Stimulated activated CD4-positive, alpha-beta T cell treated with anti-CD3 and anti-CD28 coated beads, Interleukin-4, amount 100 ng/mL, for 24 hours (primary cell): Measurements from ENCODE around the gene MANF.
"Not testable (repeated sequence)": the region's sequence is repeated elsewhere in the genome, so short reads cannot be mapped to it uniquely, and the experiment has no call there.

Experiments used
- DNase-seq: peaks from one replicate; pipeline ENCODE4 v3.0.0-alpha.2; 2020

The MANF gene

GRCh38 chr3:51373658-51374421 lies 11.3 kb upstream of the MANF start:
- DNase-seq = no peak

GRCh38 chr3:51374456-51374855 lies 10.6 kb upstream of the MANF start:
- DNase-seq = no peak

- DNase-seq = no peak
These were observed 10.0 kb upstream of the MANF start for GRCh38 chr3:51375136-51375535.

- DNase-seq = no peak
These were observed 9.5 kb upstream of the MANF start for GRCh38 chr3:51375571-51375970.

GRCh38 chr3:51378065-51378464 lies 7.0 kb upstream of the MANF start:
- DNase-seq = no peak

- no peak for DNase-seq
These were observed 6.4 kb upstream of the MANF start for GRCh38 chr3:51378726-51379125.

GRCh38 chr3:51379301-51379700 lies 5.8 kb upstream of the MANF start:
- DNase-seq = no peak

GRCh38 chr3:51379746-51380455 lies 5.2 kb upstream of the MANF start:
- DNase-seq = no peak

GRCh38 chr3:51380601-51381332 lies 4.3 kb upstream of the MANF start:
- DNase-seq = no peak

- DNase-seq = no peak
These were observed 3.8 kb upstream of the MANF start for GRCh38 chr3:51381333-51381705.

- DNase-seq = no peak
These were observed 2.9 kb upstream of the MANF start for GRCh38 chr3:51382076-51382745.

- no peak for DNase-seq
These were observed 2.0 kb upstream of the MANF start for GRCh38 chr3:51382947-51383578.

- no peak for DNase-seq
These were observed 901 bp upstream of the MANF start for GRCh38 chr3:51384055-51384725.

GRCh38 chr3:51385621-51386091 lies 565 bp downstream of the MANF start:
- DNase-seq = no peak

GRCh38 chr3:51386159-51386851 lies 1.2 kb downstream of the MANF start:
- DNase-seq = no peak

GRCh38 chr3:51386852-51387229 lies 1.8 kb downstream of the MANF start:
- no peak for DNase-seq

- DNase-seq = not testable (repeated sequence)
These were observed 2.2 kb downstream of the MANF start for GRCh38 chr3:51387281-51387680.

GRCh38 chr3:51388286-51389029 lies 3.4 kb downstream of the MANF start:
- no peak for DNase-seq

- DNase-seq = peak; percentile 54
These were observed 4.5 kb downstream of the MANF start for GRCh38 chr3:51389423-51390183.
